ENCODE data around the gene EFHC1.

EFHC1 gene

DNA sequence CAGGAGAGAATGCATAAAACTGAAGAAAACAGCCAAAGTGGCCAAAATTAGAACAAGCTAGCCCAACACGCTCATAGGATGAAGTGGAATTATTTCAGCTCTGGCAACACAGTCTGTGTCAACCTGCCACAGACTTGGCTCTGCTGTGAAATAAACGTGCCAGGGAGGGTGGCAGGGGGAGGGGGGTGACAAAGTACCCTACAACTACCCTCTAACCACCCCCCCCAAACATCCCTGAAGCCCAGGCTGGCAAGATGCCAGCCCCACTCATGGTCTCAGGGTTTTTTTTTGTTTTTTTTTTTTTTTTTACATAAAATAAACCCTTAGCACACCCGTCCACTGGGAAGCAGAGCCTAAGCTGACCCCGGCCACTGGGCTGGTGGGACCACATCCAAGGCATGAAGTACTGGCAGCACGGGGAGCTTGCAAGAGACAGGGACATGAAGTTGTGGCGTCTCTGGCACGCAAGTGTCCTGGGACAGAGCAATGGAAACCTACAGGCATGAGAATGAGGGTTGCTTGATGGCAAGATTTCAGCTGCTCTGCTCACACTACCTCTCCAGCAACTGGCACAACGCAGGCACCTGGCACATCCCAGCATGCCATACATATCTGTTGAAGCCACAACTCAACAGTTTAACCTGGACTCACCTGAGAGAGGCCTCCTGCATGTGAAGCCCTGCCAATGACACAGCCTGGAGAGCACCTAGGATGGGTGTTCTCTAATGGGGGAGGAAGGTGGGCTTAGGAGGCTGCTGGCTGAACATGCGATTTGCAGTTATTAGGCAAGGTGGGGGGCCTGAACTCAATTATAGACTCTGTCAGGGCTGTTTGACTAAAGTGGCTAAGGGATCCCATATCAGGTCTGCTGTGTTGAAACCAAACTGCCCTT lies 80.3 kb downstream of the EFHC1 start:
- no peak for DNase-seq (ENCODE audit: low read depth, low spot score)
- WGBS (ENCODE audit: insufficient coverage, insufficient read length), result no CpG with 5 or more reads among the region's 9 CpGs
- Histone ChIP-seq H3K4me1 (ENCODE audit: control insufficient read depth, insufficient read depth, low read length) (no peaks in the 10 kb centered on the region; the same call in 1 of the 2 replicates), H3K4me3 (ENCODE audit: low read length) (no peak overlapping the region), H3K27me3 (ENCODE audit: control insufficient read depth, insufficient read depth, low read length) (no peaks in the 10 kb centered on the region), H3K36me3 (ENCODE audit: control insufficient read depth, insufficient read depth, low read length) (peaks cover 5% of the 10 kb centered on the region; the same call in 1 of the 2 replicates), H3K9me3 (ENCODE audit: control insufficient read depth, insufficient read depth, low read length) (no peaks in the 10 kb centered on the region), H3K27ac (ENCODE audit: low read length) (no peak overlapping the region)

DNA sequence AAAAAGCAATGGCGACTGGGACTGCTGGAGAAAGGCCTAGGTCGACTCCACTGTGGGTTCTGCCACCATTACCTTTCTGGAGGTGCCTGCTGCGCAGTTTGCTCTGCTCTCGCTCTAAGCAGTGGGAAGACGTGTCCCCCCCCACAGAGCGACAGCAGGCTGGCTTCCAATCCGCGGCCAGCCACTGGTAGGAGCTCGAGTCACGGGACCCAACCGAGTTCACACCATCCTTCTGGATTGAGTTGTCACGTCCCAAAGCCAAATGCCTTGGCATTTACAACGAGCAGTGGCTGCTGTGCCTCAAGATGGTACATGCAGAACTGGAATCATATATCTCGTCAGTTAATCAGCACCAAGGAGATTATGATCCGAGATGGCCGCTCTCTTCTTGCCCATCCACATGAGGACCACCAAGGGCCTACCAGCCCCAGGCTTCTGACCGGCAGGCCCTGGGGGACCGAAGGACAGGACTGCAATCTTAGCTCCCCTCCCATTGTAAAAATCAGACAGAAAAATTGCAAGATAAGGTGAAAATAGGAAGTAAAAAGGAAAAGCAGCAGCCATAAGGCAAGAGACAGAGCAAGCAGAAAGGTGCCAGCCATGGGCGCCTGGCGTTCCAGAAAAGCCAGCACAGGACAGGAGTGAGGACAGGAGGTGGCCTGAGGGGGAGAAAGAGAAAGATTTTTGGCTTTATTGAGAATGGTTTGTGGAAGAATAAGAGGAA lies 82.3 kb downstream of the EFHC1 start:
- Histone ChIP-seq H3K4me1 (ENCODE audit: control insufficient read depth, insufficient read depth, low read length) (no peaks in the 10 kb centered on the region; the same call in 1 of the 2 replicates), H3K36me3 (ENCODE audit: control insufficient read depth, insufficient read depth, low read length) (peaks cover 7% of the 10 kb centered on the region), H3K9me3 (ENCODE audit: control insufficient read depth, insufficient read depth, low read length) (no peaks in the 10 kb centered on the region), H3K27me3 (ENCODE audit: control insufficient read depth, insufficient read depth, low read length) (no peaks in the 10 kb centered on the region), H3K27ac (ENCODE audit: low read length) (no peak overlapping the region), H3K4me3 (ENCODE audit: low read length) (no peak overlapping the region)
- no CpG with 5 or more reads among the region's 20 CpGs for WGBS (ENCODE audit: insufficient coverage, insufficient read length)
- DNase-seq (ENCODE audit: low read depth, low spot score), result no peak

DNA sequence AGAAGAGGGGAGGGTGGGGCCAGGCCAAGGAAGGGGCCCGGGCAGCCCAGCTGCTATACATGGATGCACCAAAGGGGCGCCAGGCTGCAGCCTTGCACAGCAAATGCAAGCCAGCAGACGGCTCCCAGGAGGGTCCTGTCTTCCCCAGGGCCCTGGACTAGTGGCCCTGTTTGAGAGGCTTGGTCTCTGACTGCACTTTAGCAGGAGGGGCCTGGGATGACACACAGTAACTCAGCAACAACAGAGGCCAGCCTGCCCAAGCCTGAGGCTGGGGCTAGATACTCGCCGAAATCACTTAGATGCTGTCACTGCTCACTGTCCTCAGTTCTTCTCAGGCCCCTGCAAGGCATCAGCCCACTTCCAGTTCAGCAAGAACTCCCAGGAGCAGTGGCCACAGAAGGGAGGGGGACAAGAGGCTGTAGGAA lies 83.2 kb downstream of the EFHC1 start:
- DNase-seq (ENCODE audit: low read depth, low spot score), result no peak

DNA sequence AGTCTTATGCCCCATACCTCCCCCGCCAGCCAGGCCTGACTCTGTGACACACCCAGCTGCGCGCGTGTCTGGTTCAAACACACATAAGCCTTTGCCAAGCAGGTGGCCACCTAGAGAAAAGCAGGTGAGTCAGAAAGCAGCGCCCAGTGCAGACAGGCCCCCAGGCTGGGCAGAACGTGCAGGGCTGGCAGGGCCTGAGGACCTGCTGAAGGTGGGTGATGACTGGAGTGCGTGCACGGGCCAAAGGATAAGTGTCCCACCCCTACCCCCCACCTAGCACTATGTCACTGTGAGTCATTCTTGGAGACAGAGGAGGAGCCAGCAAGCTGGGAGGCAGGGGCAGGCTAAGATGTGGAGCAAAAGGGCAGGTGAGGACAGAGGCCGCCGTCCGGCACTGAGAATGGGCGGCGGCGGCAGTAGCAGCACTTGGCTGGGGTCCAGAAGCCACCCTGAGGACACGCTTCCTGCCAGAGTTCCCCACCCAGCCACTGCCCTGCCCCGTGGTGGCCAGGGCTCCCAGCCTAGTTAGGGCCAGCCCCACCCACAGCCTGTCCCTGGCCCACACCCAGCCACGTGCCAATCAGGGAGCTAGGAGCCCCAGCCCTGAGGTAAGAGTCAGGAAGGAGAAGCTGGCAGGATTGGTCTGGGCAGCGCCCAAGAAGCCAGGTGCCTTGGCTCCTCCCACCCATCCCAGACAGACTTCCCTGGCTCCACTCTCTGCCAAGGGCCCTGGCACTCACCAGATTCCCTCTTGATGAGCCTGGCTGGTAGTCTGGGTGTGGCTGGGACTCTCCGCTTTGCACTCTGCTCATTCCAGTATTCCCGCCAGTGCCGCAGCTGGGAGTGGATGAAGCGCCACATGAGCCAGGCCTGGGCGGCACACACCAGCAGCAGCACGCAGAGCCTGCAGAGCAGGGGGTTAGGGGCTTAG lies 84.0 kb downstream of the EFHC1 start:
- no peaks in the 10 kb centered on the region; the same call in 1 of the 2 replicates for H3K4me1 ChIP-seq (ENCODE audit: control insufficient read depth, insufficient read depth, low read length)
- no peak overlapping the region for H3K4me3 ChIP-seq (ENCODE audit: low read length)
- DNase-seq (ENCODE audit: low read depth, low spot score), result no peak
- no CpG with 5 or more reads among the region's 24 CpGs for WGBS (ENCODE audit: insufficient coverage, insufficient read length)
- H3K27me3 ChIP-seq (ENCODE audit: control insufficient read depth, insufficient read depth, low read length), result no peaks in the 10 kb centered on the region
- H3K36me3 ChIP-seq (ENCODE audit: control insufficient read depth, insufficient read depth, low read length), result peaks cover 14% of the 10 kb centered on the region
- no peaks in the 10 kb centered on the region for H3K9me3 ChIP-seq (ENCODE audit: control insufficient read depth, insufficient read depth, low read length)
- H3K27ac ChIP-seq (ENCODE audit: low read length), result no peak overlapping the region

More for the DNA sequence above, 83.2 kb downstream of the EFHC1 start:
- no peaks in the 10 kb centered on the region for H3K27me3 ChIP-seq (ENCODE audit: control insufficient read depth, insufficient read depth, low read length)
- H3K36me3 ChIP-seq (ENCODE audit: control insufficient read depth, insufficient read depth, low read length), result peaks cover 12% of the 10 kb centered on the region
- no peaks in the 10 kb centered on the region; the same call in 1 of the 2 replicates for H3K4me1 ChIP-seq (ENCODE audit: control insufficient read depth, insufficient read depth, low read length)
- H3K9me3 ChIP-seq (ENCODE audit: control insufficient read depth, insufficient read depth, low read length), result no peaks in the 10 kb centered on the region
- H3K4me3 ChIP-seq (ENCODE audit: low read length), result no peak overlapping the region
- H3K27ac ChIP-seq (ENCODE audit: low read length), result no peak overlapping the region
- no CpG with 5 or more reads among the region's 5 CpGs for WGBS (ENCODE audit: insufficient coverage, insufficient read length)

DNA sequence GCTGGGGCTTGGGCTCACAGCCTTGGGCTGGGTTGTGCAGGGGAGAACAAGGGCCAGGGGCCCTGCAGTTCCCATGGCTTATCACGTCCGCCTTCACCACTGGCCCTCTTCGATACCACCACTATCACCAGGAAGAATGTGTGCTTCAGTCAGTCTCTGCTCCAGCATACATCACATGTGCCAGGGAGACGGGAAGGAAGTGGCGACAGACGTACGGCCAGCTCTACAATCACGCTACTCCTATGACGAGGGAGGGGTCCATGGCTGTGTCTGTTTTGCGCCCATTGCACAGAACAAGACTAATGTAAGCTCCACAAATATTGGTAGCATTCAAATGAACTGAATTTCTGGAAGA lies 84.6 kb downstream of the EFHC1 start:
- WGBS (ENCODE audit: insufficient coverage, insufficient read length), result no CpG with 5 or more reads among the region's 10 CpGs
- peaks cover 1% of the 10 kb centered on the region; the same call in 1 of the 2 replicates for H3K4me1 ChIP-seq (ENCODE audit: control insufficient read depth, insufficient read depth, low read length)
- no peak overlapping the region for H3K27ac ChIP-seq (ENCODE audit: low read length)
- H3K4me3 ChIP-seq (ENCODE audit: low read length), result no peak overlapping the region
- H3K9me3 ChIP-seq (ENCODE audit: control insufficient read depth, insufficient read depth, low read length), result no peaks in the 10 kb centered on the region
- DNase-seq (ENCODE audit: low read depth, low spot score), result no peak
- no peaks in the 10 kb centered on the region for H3K27me3 ChIP-seq (ENCODE audit: control insufficient read depth, insufficient read depth, low read length)
- peaks cover 16% of the 10 kb centered on the region for H3K36me3 ChIP-seq (ENCODE audit: control insufficient read depth, insufficient read depth, low read length)

DNA sequence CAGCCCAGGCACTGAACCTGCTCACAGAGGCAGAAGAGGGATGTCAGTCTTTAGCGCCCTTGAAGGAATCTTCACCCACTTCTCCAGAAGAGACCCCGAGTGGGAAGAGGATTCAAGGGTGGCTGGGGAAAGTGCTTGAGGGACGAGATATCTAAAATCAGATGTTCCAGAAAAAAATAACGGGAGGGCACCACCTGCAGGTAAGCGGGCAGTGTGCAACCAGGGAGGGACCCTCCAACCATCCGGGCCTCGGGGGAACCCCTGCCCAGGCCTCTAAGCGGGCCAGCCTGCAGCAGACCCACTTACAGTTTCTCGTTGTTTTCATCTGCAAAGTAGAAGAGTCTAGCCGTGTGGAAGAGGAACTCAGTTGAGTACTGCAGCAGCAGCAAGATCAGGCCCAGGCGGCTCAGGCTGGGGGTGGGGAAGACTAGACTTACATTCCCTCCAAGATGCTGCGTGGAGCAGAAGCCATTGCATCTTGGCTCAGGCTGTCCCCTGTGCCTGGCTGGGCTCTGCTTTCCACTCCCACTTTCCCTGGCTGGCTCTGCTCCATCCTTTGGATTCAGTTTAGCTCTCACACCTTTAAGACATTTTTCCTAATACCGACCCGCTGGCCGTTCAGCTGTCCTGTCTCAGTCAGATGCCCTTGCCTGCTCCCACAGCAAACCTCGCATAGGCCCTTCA lies 85.7 kb downstream of the EFHC1 start:
- Histone ChIP-seq H3K9me3 (ENCODE audit: control insufficient read depth, insufficient read depth, low read length) (no peaks in the 10 kb centered on the region), H3K4me1 (ENCODE audit: control insufficient read depth, insufficient read depth, low read length) (peaks cover 5% of the 10 kb centered on the region), H3K27ac (ENCODE audit: low read length) (no peak overlapping the region), H3K36me3 (ENCODE audit: control insufficient read depth, insufficient read depth, low read length) (peaks cover 16% of the 10 kb centered on the region), H3K27me3 (ENCODE audit: control insufficient read depth, insufficient read depth, low read length) (no peaks in the 10 kb centered on the region), H3K4me3 (ENCODE audit: low read length) (no peak overlapping the region)
- no peak for DNase-seq (ENCODE audit: low read depth, low spot score)
- WGBS (ENCODE audit: insufficient coverage, insufficient read length), result no CpG with 5 or more reads among the region's 16 CpGs

DNA sequence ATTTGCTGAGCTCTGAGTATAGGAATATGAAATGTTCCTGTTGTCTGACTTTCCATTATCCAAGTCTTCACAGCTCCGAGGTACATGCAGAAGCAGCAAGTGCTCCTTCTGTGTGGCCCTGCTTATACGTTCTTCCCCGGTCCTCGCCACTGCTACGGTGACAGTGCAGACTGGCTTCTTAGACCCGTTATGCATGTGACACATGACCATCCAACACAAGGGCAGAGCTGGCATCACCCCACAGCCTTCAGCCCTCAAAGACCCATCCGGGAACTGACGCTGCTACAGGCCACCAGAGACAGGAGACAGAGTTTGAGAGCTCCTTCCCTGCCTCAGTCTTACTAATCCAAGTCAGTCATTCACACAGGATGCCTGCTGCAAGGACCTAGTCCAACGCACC lies 86.3 kb downstream of the EFHC1 start:
- DNase-seq (ENCODE audit: low read depth, low spot score), result no peak
- Histone ChIP-seq H3K36me3 (ENCODE audit: control insufficient read depth, insufficient read depth, low read length) (peaks cover 16% of the 10 kb centered on the region), H3K27me3 (ENCODE audit: control insufficient read depth, insufficient read depth, low read length) (no peaks in the 10 kb centered on the region), H3K9me3 (ENCODE audit: control insufficient read depth, insufficient read depth, low read length) (no peaks in the 10 kb centered on the region), H3K4me3 (ENCODE audit: low read length) (no peak overlapping the region), H3K4me1 (ENCODE audit: control insufficient read depth, insufficient read depth, low read length) (peaks cover 5% of the 10 kb centered on the region), H3K27ac (ENCODE audit: low read length) (no peak overlapping the region)
- WGBS (ENCODE audit: insufficient coverage, insufficient read length), result no CpG with 5 or more reads among the region's 9 CpGs

DNA sequence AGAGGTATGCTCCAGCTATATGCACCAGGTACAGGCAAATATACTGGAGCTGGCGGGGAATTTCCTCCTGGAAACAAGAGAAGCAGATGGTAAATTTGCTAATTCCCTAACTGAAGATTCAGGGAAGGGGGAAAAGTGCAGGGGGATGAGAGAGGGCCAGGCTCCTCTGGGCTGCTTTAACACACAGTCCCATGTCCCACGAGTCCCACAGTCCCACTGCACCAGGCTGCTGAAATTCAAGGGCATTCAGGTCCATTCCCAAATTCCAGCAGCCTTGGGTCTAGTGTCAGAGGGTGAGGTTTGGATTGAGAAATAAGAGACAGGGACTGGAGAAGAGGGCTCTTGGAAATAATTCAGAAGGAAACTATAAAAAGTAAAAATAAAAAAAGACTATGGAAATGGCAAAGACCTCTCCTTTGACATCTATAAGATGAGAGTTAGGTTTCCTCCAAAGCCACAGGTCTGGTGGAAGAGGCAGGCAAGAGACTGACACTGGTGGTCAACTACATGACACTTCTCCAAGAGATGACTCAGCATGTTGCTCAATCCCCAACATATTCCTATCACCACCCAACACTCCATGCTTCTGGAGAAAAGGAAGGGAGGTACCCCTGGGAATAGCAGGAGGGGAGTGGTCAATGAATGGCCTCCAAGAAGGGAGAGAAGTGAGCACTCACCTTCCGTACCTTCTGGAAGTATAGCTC lies 87.6 kb downstream of the EFHC1 start:
- no peak overlapping the region for H3K4me3 ChIP-seq (ENCODE audit: low read length)
- no peaks in the 10 kb centered on the region for H3K9me3 ChIP-seq (ENCODE audit: control insufficient read depth, insufficient read depth, low read length)
- peaks cover 5% of the 10 kb centered on the region for H3K4me1 ChIP-seq (ENCODE audit: control insufficient read depth, insufficient read depth, low read length)
- no peaks in the 10 kb centered on the region for H3K27me3 ChIP-seq (ENCODE audit: control insufficient read depth, insufficient read depth, low read length)
- H3K36me3 ChIP-seq (ENCODE audit: control insufficient read depth, insufficient read depth, low read length), result peaks cover 20% of the 10 kb centered on the region
- no peak overlapping the region for H3K27ac ChIP-seq (ENCODE audit: low read length)
- no CpG with 5 or more reads among the region's 3 CpGs for WGBS (ENCODE audit: insufficient coverage, insufficient read length)
- no peak for DNase-seq (ENCODE audit: low read depth, low spot score)

DNA sequence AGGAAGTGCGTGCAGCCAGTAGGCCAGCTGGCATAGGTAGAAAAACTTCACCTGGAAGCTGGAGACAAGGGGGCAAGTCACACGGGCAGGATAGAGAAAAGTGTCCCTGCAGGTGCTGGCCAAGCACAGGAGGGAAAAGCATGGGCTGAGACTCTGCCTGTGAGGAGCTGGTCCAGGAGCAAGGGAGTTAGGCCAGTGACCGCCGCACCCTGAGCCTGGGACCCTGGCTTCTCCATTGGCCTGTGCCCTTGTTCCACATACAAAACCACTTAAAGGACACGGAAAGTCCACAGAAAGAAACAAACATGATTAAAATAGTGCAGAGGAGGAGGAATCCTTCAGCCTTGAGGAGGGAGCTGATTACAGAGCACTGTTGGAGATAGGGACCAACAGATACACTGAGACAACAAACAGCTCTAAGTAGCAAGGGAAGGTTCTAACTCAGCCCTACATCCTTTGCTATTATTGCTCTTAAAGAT lies 88.2 kb downstream of the EFHC1 start:
- WGBS (ENCODE audit: insufficient coverage, insufficient read length), result no CpG with 5 or more reads among the region's 5 CpGs
- Histone ChIP-seq H3K4me3 (ENCODE audit: low read length) (no peak overlapping the region), H3K9me3 (ENCODE audit: control insufficient read depth, insufficient read depth, low read length) (no peaks in the 10 kb centered on the region), H3K27me3 (ENCODE audit: control insufficient read depth, insufficient read depth, low read length) (no peaks in the 10 kb centered on the region), H3K4me1 (ENCODE audit: control insufficient read depth, insufficient read depth, low read length) (peaks cover 5% of the 10 kb centered on the region), H3K36me3 (ENCODE audit: control insufficient read depth, insufficient read depth, low read length) (peaks cover 20% of the 10 kb centered on the region), H3K27ac (ENCODE audit: low read length) (no peak overlapping the region)
- no peak for DNase-seq (ENCODE audit: low read depth, low spot score)
